Stimulated activated memory B cell treated with anti-CD40 and anti-IgM and Interleukin-4, amounts not matched to agents 10 μg/mL and 1 μg/mL and 100 μg/mL, for 72 hours (primary cell): ENCODE measurements around the gene RHOV.

ENCODE experiments used
- ATAC-seq: fragments of 150-1000 bp; cut with Tn5 transposase; 2 replicates; pipeline ENCODE4 v1.10.0; 2021
- H3K27ac Mint-ChIP-seq: one replicate; pipeline ENCODE4 v1.8.0; 2022; ENCODE audit warnings: mild to moderate bottlenecking, mixed read lengths
- H3K27me3 Mint-ChIP-seq: one replicate; pipeline ENCODE4 v1.8.0; 2022; ENCODE audit warnings: mixed read lengths
- H3K36me3 Mint-ChIP-seq: one replicate; pipeline ENCODE4 v1.8.0; 2022; ENCODE audit warnings: mixed read lengths
- H3K4me1 Mint-ChIP-seq: one replicate; pipeline ENCODE4 v1.8.0; 2022; ENCODE audit warnings: mixed read lengths
- H3K4me3 Mint-ChIP-seq: one replicate; pipeline ENCODE4 v1.8.0; 2022; ENCODE audit warnings: mild to moderate bottlenecking, moderate library complexity, mixed read lengths
- H3K9me3 Mint-ChIP-seq: one replicate; pipeline ENCODE4 v1.8.0; 2022; ENCODE audit warnings: mixed read lengths

RHOV gene

DNA sequence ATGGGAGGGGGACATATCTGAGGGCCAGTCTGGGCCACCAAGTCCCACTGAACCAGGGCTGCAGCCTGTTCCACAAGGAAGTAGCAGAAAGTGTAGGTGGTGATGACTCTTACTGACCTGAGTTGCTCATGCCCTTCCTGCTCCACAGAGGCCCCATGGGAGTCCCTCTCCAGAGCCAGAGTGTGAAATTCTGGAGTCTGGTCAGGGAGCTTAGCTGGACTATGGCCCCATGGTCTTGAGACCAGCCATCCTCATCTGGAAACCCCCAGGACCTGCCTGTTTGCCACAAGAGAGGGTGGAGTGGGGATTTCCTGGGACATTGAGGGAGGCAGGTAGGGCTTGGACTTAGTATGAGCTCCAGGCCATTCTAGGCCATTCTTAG is 27.2 kb downstream of the RHOV start:
- peak overlapping the region; percentile 46 for H3K4me3 Mint-ChIP-seq
- peak overlapping the region; percentile 59 for H3K27ac Mint-ChIP-seq

DNA sequence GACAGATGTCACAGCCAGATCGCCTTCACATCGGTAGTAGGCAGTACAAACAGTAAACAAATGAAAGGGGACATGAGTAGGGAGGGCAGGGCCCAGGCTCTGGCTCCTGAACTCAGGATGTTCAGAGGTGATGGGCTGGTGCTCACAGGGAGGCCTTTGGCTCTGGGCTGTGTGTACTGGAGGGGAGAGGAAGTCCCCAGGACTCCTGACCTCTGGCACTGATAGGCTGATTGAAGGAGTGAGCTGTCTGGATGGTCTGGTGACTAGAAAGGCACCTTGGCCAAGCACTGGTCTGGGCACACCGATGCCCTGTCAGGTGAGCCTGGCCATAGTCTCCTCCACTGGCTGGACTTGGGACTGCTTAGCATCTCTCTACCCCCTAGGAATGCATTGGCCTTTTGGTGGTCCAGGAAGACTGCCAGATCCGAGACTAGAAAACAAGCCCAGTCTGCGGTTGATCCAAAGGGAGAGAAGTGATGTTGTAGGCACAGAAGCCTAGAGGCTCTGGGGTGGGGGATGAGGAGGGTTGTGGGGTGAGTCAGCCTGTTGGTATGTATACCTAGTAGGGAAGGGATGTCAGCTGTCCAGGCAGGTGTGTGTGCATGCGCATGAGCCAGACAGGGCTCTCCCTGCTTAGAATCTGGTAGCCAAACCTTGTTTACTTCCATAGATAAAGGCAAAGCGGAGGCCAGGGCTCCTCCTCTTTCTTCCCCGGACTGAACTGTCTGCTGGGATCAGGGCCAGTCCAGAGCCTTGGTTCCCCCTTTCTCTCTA is 28.3 kb downstream of the RHOV start:
- peaks cover 5% of the 10 kb centered on the region for H3K36me3 Mint-ChIP-seq
- H3K4me1 Mint-ChIP-seq: peaks cover 39% of the 10 kb centered on the region
- H3K27ac Mint-ChIP-seq: peak overlapping the region; percentile 59
- peak overlapping the region; percentile 87 for H3K4me3 Mint-ChIP-seq
- no peaks in the 10 kb centered on the region for H3K27me3 Mint-ChIP-seq
- ATAC-seq: no peak
- H3K9me3 Mint-ChIP-seq: no peaks in the 10 kb centered on the region

More for the DNA sequence above, 27.2 kb downstream of the RHOV start:
- peaks cover 39% of the 10 kb centered on the region for H3K4me1 Mint-ChIP-seq
- ATAC-seq: no peak
- H3K27me3 Mint-ChIP-seq: no peaks in the 10 kb centered on the region
- H3K36me3 Mint-ChIP-seq: peaks cover 14% of the 10 kb centered on the region
- H3K9me3 Mint-ChIP-seq: no peaks in the 10 kb centered on the region

DNA sequence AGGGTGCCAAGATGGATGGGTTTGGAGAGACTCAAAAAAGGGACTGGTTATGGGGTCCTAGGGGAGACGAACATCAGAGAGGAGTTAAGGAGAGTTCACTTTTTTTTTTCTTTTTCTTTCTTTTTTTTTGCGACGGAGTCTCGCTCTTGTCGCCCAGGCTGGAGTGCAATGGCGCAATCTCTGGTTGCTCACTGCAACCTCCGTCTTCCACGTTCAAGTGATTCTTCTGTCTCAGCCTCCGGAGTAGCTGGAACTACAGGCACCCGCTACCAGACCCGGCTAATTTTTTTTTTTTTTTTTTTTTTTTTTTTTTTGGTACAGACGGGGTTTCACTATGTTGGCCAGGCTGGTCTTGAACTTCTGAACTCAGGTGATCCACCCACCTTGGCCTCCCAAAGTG is 29.0 kb downstream of the RHOV start:
- no peaks in the 10 kb centered on the region for H3K27me3 Mint-ChIP-seq
- no peaks in the 10 kb centered on the region for H3K36me3 Mint-ChIP-seq
- H3K9me3 Mint-ChIP-seq: no peaks in the 10 kb centered on the region
- peak overlapping the region; percentile 87 for H3K4me3 Mint-ChIP-seq
- no peak for ATAC-seq
- H3K4me1 Mint-ChIP-seq: peaks cover 39% of the 10 kb centered on the region
- H3K27ac Mint-ChIP-seq: peak overlapping the region; percentile 81

DNA sequence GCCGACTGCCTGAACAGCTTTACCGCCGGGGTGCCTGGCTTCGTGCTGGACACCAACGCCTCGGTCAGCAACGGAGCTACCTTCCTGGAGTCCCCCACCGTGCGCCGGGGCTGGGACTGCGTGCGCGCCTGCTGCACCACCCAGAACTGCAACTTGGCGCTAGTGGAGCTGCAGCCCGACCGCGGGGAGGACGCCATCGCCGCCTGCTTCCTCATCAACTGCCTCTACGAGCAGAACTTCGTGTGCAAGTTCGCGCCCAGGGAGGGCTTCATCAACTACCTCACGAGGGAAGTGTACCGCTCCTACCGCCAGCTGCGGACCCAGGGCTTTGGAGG is 29.4 kb downstream of the RHOV start:
- H3K36me3 Mint-ChIP-seq: no peaks in the 10 kb centered on the region
- H3K27ac Mint-ChIP-seq: peak overlapping the region; percentile 81

DNA sequence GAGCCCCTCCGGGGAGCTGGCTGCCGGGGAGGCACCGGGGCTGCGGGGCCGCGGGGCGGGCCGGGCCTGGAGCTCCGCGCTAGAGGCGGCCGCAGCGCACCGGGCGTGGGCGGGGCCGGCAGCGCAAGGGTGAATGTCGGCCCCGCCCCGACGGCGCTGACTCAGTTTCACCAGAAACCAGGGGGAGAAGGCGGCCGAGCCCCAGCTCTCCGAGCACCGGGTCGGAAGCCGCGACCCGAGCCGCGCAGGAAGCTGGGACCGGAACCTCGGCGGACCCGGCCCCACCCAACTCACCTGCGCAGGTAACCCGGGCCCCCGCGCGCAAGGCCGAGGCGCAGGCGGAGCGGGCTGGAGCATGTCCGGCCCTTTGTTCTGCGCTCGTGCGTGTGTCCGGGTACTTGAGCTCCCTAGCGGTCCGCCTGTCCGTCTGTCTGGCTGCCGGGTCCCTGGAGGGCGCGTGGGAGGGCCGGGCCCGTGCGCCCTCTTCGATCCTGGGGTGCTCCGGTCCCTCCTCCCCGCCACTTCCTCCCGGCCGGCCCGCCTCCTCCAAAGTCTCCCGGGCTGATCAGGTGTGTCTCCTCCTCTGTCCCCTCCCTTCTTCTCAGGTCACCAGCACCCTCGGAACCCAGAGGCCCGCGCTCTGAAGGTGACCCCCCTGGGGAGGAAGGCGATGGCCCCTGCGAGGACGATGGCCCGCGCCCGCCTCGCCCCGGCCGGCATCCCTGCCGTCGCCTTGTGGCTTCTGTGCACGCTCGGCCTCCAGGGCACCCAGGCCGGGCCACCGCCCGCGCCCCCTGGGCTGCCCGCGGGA is 29.9 kb downstream of the RHOV start, which contains the start of gene SPINT1:
Gene SPINT1 (plus strand): TSS at position 164 of the 811 bp plus-strand sequence. CDS start 507 bp downstream, at position 671.
- ATAC-seq: peak; percentile 79
- Mint-ChIP-seq H3K4me1 (peaks cover 39% of the 10 kb centered on the region), H3K9me3 (no peaks in the 10 kb centered on the region), H3K27ac (peak within 1 kb of the TSS; percentile 81), H3K4me3 (peak within 1 kb of the TSS; percentile 87), H3K27me3 (no peaks in the 10 kb centered on the region), H3K36me3 (no peaks in the 10 kb centered on the region)

More for the DNA sequence above, 29.4 kb downstream of the RHOV start:
- H3K4me1 Mint-ChIP-seq: peaks cover 39% of the 10 kb centered on the region
- peak overlapping the region; percentile 87 for H3K4me3 Mint-ChIP-seq
- H3K9me3 Mint-ChIP-seq: no peaks in the 10 kb centered on the region
- peak; percentile 63 for ATAC-seq
- no peaks in the 10 kb centered on the region for H3K27me3 Mint-ChIP-seq

DNA sequence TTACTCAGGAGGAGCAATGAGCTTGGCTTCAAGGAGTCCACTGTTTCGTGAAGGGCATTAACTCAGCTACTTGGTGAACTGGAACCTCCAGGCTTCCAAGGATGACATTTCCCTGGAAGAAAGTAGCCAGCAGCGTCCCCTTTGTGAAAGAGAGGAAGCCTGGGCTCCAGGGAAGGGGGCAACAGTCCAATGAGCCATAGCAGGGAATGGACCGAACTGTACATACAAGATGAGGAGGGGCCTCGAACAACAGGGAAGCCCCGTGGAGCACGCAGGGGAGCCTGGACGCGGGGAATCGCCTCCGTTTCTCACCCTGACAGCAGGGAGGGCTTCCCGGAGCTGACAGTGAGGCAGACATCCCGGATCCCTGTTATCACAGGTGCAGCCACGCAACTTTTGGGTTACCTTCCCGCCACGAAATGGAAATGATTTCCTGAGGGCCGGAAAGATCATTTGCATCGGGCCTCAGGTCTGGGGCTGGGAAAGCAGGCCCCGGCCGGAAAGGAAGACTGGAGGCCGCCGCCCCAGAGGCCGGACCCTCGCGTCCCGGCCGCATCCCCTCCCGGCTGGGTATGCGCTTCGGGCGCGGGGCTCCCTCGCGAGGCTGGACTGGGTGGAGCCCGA is 30.7 kb downstream of the RHOV start:
- no peaks in the 10 kb centered on the region for H3K27me3 Mint-ChIP-seq
- peaks cover 39% of the 10 kb centered on the region for H3K4me1 Mint-ChIP-seq
- peak overlapping the region; percentile 76 for H3K4me3 Mint-ChIP-seq
- H3K9me3 Mint-ChIP-seq: no peaks in the 10 kb centered on the region
- H3K36me3 Mint-ChIP-seq: no peaks in the 10 kb centered on the region
- ATAC-seq: no peak
- peak overlapping the region; percentile 54 for H3K27ac Mint-ChIP-seq

DNA sequence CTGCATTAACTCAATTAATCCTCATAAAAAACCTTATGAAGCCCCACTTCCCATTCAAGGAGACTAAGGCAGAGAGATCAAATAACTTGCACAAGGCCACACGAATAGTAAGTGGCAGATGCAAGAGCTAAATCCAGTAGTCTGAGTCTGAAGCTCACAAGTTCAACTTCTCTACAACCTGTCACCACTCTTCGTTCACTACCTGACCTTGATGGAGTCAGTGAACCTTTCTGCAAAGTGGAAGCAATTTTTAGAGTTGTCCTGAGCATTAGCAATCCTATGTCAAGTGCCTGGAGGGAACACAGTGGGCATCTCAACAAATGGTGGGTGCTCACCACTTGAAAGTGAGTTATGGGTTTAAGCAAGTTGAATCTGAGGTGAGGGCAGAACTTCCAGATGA is 32.3 kb downstream of the RHOV start:
- ATAC-seq: no peak
- no peak overlapping the region for H3K27ac Mint-ChIP-seq
- H3K27me3 Mint-ChIP-seq: no peaks in the 10 kb centered on the region
- no peaks in the 10 kb centered on the region for H3K9me3 Mint-ChIP-seq
- no peak overlapping the region for H3K4me3 Mint-ChIP-seq
- H3K36me3 Mint-ChIP-seq: no peaks in the 10 kb centered on the region
- peaks cover 23% of the 10 kb centered on the region for H3K4me1 Mint-ChIP-seq

DNA sequence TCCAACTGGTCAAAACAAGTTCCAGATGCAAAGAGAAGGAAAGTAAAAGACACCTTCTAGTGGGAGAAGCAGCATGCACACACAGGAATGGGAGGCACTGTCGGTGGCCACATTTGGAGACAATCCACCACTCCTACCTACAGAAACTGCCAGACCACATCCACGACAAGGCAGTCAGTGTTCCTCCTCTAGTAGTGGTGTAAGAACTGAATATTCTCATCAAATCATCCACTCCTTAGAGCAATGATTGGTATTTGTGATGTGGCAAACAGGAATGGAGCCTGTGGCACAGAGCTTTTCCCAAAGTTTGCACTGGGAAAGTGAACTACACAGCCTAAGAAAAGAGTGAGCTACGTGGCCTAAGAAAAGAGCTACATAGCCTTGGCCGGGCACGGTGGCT is 35.3 kb downstream of the RHOV start:
- H3K27ac Mint-ChIP-seq: no peak overlapping the region
- H3K36me3 Mint-ChIP-seq: no peaks in the 10 kb centered on the region
- no peaks in the 10 kb centered on the region for H3K27me3 Mint-ChIP-seq
- H3K4me3 Mint-ChIP-seq: no peak overlapping the region
- no peak for ATAC-seq
- H3K9me3 Mint-ChIP-seq: no peaks in the 10 kb centered on the region
- no peaks in the 10 kb centered on the region for H3K4me1 Mint-ChIP-seq

DNA sequence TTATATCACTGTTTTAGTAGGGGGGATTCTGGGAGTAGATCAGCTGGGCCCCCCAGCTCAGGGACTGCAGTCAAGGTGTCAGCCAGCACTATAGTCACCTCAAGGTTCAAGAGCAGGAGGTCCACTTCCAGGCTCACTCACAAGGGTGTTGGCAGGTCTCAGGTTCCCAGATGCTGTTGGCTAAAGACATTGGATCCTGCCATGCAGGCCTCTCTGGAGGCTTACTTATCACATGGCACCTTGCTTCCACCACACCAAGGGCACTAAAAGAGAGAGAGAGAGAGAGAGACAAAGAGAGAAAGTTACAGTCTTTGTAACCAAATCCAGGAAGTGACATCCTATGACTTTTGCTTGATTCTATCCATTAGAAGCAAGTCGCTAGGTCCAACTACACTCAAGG is 38.0 kb downstream of the RHOV start:
- Mint-ChIP-seq H3K27me3 (no peaks in the 10 kb centered on the region), H3K9me3 (no peaks in the 10 kb centered on the region), H3K4me3 (no peak overlapping the region), H3K27ac (peak overlapping the region; percentile 34), H3K4me1 (no peaks in the 10 kb centered on the region), H3K36me3 (peaks cover 10% of the 10 kb centered on the region)
- no peak for ATAC-seq

DNA sequence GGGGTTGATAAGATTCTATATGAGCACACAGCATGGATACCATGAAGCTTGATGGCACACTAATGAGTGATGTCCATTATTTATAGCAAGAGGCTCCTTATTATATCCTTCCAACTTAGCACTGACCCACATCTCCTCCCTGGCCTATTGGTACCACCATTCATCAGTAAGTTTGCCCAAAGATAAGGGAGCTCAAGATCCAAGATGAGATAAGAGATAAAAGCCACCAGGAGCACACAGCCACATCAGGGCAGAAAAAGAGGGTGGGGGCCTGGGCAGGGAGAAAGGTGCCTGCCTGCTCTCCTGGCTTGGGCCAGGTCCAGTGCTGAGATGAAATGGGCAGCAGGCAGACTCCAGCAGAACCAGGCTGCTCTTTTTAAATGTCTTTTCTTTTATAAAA is 41.1 kb downstream of the RHOV start:
- H3K36me3 Mint-ChIP-seq: peaks cover 10% of the 10 kb centered on the region
- H3K4me1 Mint-ChIP-seq: no peaks in the 10 kb centered on the region
- no peak overlapping the region for H3K27ac Mint-ChIP-seq
- H3K27me3 Mint-ChIP-seq: no peaks in the 10 kb centered on the region
- no peaks in the 10 kb centered on the region for H3K9me3 Mint-ChIP-seq
- no peak overlapping the region for H3K4me3 Mint-ChIP-seq
- ATAC-seq: no peak

DNA sequence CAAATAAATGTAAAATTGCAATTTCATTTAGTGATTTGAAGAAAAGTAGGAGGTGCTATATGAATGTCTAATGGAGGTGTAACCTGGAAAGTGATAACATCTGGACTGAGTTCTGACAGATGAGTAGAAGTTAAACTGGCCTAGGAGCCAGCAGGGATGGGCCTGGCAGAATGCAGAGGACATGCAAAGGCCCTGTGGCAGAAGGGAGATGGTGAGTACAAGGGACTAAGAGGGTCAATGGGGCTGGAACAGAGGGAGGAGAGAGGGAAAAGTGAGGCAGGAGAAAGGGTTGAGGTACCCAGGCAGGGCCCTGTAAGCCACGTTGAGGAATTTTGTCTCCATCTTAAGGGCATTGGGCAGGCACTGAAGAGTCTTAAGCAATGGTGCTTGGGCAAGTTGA is 42.2 kb downstream of the RHOV start:
- H3K27me3 Mint-ChIP-seq: no peaks in the 10 kb centered on the region
- no peaks in the 10 kb centered on the region for H3K9me3 Mint-ChIP-seq
- no peaks in the 10 kb centered on the region for H3K4me1 Mint-ChIP-seq
- no peak overlapping the region for H3K4me3 Mint-ChIP-seq
- ATAC-seq: no peak
- no peak overlapping the region for H3K27ac Mint-ChIP-seq
- H3K36me3 Mint-ChIP-seq: peaks cover 10% of the 10 kb centered on the region

DNA sequence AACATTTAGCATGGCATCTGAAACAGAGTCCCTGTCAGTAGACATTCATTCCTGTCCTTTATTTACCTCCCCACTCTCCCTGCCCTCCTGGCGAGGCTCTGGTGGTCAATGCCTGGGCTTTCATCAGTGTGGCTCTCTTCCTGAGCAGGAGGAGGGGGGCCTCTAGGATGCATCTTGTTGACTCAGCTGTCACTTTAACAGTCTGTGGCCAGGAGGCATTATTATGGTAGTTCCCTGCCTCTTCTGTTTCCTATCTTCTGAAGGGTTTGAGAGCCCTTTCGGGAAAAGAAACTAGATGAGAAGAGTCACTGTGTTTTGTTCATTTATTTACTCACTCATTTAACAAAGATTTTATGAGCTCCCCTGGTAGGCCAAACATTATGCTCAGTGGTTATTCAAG is 43.1 kb downstream of the RHOV start:
- Mint-ChIP-seq H3K27ac (no peak overlapping the region), H3K4me1 (no peaks in the 10 kb centered on the region), H3K4me3 (no peak overlapping the region), H3K36me3 (peaks cover 10% of the 10 kb centered on the region), H3K9me3 (no peaks in the 10 kb centered on the region), H3K27me3 (no peaks in the 10 kb centered on the region)
- ATAC-seq: no peak

DNA sequence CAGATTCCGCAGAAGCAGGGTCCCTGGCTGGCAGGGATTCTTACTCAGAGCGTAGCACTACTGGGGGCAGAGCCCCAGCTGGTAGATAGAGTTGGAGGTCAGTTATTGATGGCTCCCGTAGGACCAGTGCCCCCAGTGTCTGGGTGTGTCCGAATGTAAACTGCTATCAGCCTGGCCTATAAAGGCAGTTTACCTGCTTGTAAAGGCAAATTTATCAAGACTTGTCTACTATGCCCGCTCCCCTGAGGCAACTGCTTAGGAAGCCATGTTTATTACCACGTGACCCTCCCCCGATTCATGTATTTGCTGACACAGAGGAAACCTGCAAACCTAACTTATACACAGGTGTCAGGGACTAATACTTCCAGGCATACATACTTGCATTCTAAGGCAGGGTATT is 44.9 kb downstream of the RHOV start:
- H3K27me3 Mint-ChIP-seq: no peaks in the 10 kb centered on the region
- H3K4me3 Mint-ChIP-seq: no peak overlapping the region
- peaks cover 10% of the 10 kb centered on the region for H3K36me3 Mint-ChIP-seq
- peak; percentile 20 for ATAC-seq
- H3K9me3 Mint-ChIP-seq: no peaks in the 10 kb centered on the region
- no peaks in the 10 kb centered on the region for H3K4me1 Mint-ChIP-seq
- no peak overlapping the region for H3K27ac Mint-ChIP-seq

DNA sequence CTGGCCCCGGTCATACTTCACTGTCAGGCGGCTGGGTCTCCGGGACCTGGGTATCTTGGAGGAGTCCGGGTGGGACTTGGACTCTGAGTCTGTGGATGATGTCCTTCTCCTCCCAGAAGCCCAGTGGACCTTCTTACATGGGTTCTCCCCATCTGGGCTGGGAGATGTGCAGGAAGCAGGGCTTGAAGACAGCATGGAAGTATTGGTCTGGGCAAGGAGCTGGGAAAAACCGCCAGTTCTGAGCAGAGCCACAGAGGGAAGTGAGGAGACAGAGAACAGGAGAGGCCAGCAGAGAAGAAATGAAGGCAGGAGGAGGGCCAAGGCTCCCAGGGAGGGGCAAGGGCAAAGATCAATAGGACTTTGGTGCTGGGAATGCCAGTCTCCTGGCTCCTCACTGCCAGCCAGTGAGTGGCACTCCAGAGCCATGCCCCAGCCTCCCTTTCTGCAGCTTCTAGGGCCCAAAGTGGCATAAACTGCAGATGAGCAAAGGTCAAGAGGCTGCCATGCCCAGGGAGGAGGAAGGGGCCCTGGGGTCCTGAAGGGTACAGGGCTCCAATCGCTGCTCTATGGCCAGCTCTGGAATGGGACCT is 45.5 kb downstream of the RHOV start, which contains the start of gene PPP1R14D:
Gene PPP1R14D (minus strand): TSS at position 262 of the 590 bp plus-strand sequence. CDS start 67 bp downstream, at position 195.
- Mint-ChIP-seq H3K27ac (no peak within 1 kb of the TSS), H3K27me3 (no peaks in the 10 kb centered on the region), H3K4me3 (no peak within 1 kb of the TSS), H3K36me3 (peaks cover 10% of the 10 kb centered on the region), H3K9me3 (no peaks in the 10 kb centered on the region), H3K4me1 (no peaks in the 10 kb centered on the region)
- ATAC-seq: no peak

DNA sequence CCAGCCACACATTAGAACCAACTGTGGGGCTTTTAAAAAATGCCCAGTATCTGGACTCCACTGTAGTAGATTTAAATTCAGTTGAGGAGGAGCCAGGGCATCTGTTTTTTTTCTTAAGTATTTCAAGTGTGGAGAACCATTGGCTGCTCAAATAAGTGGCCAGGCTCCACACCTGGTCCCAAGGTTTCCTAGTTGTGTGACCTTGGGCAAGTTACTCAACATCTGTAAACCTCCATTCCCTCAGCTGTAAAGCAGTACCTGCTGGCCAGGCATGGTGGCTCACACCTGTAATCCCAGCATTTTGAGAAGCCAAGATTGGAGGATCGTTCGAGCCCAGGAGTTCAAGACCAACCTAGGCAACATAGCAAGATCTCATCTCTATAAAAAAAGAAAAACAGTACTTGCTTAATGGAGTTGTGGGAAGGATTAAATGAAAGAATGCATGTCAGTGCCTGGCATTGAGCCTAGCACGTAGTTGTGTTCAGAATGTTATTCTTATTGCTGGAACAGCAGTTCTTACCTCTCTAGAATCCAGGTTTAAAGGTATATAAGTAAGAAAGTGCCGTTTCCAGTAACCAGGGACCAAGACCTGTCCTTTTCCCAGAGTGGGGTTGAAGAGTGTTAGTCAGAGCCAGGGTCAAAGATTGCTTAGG is 47.5 kb downstream of the RHOV start:
- Mint-ChIP-seq H3K27me3 (no peaks in the 10 kb centered on the region), H3K36me3 (peaks cover 3% of the 10 kb centered on the region), H3K4me1 (no peaks in the 10 kb centered on the region), H3K4me3 (no peak overlapping the region), H3K27ac (no peak overlapping the region), H3K9me3 (no peaks in the 10 kb centered on the region)
- ATAC-seq: no peak
